GM13976 (cell line): ENCODE data around the gene KLHL29.

ENCODE experiments used
- DNase-seq: peaks from one replicate; pipeline ENCODE4 v3.0.0; 2012; ENCODE audit warnings: low spot score
- in situ Hi-C: fragments of 300-500 bp; cut with MboI; formaldehyde crosslinking; loops from one replicate; pipeline ENCODE4 v1.12.0; 2022; ENCODE audit warnings: low sequenced_read_pairs, mixed read lengths, inconsistent platforms; ENCODE audit not compliant: unreplicated experiment
- TF ChIP-seq, protein P1 (sequence below): IDR thresholded peaks from 2 replicates; pipeline ENCODE4 v1.5.1; 2012; ENCODE audit warnings: borderline replicate concordance, mild to moderate bottlenecking; ENCODE audit not compliant: insufficient read depth; ENCODE audit errors: extremely low read depth, missing control alignments, control extremely low read depth

KLHL29 gene

DNA sequence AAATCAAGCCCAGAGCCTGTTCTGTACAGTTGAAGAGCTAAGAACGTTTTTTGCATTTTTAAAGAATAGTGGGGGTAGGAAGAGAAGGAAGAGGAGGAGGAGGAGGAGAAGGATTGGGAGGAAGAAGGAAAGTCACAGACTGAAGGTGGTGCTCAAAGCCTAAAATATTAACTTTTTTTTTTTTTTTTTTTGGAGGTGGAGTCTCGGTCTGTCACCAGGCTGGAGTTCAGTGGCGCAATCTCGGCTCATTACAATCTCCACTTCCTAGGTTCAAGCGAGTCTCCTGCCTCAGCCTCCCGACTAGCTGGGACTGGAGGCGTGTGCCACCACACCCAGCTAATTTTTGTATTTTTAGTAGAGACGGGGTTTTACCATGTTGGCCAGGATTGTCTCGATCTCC lies 18.3 kb upstream of the KLHL29 start:
- in situ Hi-C loops = no loop called here
- TF ChIP-seq, protein P1, sequence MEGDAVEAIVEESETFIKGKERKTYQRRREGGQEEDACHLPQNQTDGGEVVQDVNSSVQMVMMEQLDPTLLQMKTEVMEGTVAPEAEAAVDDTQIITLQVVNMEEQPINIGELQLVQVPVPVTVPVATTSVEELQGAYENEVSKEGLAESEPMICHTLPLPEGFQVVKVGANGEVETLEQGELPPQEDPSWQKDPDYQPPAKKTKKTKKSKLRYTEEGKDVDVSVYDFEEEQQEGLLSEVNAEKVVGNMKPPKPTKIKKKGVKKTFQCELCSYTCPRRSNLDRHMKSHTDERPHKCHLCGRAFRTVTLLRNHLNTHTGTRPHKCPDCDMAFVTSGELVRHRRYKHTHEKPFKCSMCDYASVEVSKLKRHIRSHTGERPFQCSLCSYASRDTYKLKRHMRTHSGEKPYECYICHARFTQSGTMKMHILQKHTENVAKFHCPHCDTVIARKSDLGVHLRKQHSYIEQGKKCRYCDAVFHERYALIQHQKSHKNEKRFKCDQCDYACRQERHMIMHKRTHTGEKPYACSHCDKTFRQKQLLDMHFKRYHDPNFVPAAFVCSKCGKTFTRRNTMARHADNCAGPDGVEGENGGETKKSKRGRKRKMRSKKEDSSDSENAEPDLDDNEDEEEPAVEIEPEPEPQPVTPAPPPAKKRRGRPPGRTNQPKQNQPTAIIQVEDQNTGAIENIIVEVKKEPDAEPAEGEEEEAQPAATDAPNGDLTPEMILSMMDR = no peak
- no peak for DNase-seq

DNA sequence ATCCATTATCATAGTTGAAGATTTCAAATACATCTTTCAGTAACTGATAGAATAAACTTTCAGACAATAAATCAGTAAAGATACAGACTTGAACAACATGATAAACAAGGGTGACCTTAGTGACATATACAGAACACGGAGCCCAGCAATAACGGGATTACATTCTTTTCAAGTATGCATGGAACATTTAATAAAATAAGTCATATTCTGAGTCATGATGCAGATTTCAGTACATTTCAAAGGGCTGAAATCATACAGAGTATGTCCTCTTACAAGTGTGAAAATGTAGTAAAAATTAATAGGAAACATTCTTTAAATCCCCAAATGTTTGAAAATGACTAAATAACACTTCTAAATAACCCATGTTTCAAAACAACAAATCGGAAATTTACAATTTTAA lies 17.2 kb upstream of the KLHL29 start:
- TF ChIP-seq, protein P1 = no peak
- no peak for DNase-seq
- in situ Hi-C loops = no loop called here

DNA sequence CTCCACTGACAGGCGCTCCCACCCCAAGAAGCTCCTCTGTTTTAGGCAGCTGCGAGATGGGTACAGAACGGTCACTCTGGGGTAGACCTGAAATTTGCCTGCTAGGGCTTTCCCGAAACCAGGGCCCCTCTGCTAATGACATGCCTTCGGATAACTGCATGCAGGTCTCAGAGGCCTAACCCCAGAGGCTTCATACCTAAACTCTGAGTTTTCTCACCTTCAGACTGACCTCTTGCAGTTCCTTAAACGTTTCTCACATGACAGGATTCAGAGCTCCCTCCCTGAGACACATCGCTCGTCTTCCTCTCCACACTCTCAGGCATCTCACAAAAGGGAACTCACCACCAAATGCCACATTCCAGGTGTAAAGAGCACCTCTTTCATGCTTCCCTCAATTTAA lies 11.3 kb upstream of the KLHL29 start:
- TF ChIP-seq, protein P1 = no peak
- no peak for DNase-seq
- in situ Hi-C loops = no loop called here

DNA sequence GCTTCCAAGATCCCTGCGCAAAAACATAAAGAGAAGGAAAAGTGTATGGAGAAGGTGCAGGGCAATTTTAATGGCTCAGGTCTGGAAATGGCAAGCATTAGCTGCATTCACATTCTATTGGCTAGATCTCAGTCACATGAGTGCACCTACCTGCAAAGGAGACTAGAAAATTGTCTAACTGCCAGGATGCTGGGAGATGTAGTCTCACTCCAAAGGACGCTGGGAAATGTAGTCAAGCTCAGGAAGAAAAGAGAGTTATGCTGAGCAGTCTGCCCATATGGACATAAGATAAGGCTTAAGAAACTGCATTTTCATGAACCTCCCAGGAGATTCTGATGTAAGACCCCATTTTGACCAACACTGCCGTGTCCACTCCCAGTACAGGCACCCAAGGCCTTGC lies 9.5 kb upstream of the KLHL29 start:
- TF ChIP-seq, protein P1 = no peak
- DNase-seq = peak; percentile 34
- in situ Hi-C loops = no loop called here

DNA sequence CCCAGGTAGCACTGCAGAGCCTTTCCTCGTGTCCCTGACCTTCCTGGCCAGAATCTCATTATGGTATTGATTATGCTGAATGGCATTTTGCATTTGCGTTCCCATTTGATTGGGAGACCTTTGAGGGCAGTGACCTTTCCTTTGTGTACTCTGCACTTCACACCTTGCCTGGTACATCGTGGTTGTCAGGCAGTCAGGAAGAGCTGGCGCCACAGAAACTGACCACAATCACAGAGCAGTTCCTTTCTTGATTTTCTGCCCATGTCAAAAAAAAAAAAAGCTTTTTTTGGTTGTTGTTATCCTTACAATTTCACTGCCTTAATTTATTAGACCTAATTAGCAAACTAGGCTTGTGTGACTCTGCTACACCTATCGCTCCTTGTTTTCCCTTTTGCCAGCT lies 8.9 kb upstream of the KLHL29 start:
- in situ Hi-C loops = no loop called here
- TF ChIP-seq, protein P1 = no peak
- no peak for DNase-seq

DNA sequence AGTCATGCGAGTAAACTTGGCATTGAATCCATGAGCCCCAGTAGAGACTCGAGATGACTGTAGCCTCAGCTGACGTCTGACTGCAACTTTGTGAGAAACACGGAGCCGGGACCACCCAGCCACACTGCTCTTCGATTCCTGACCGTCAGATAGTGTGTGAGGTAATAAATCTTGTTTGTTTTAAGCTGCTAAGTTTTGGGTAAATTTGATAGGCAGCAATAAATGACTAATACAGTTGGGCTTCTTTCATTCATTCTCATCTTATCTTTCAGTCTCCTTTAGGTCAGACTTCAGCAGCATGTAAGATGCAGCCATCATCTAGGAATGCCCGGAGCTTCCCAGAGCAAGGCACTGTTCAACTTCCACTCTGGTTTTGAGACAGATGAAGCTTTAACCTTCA lies 8.0 kb upstream of the KLHL29 start:
- in situ Hi-C loops = no loop called here
- DNase-seq = no peak
- TF ChIP-seq, protein P1 = no peak

DNA sequence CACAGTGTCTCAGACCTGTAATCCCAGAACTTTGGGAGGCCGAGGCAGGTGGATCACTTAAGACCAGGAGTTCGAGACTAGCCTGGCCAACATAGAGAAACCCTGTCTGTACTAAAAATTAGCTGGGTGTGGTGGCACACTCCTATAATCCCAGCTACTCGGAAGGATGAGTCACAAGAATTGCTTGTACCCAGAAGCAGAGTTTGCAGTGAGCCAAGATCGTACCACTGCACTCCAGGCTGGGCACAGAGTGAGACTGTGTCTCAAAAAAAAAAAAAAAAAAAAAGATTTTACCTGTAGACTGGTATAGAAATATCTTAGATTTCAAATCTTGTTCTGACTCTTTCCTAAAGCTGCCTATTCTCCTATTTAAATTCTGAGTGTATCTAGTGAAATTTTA lies 7.2 kb upstream of the KLHL29 start:
- TF ChIP-seq, protein P1 = no peak
- DNase-seq = no peak
- in situ Hi-C loops = no loop called here
